HG03139 (cell line): ENCODE measurements around the gene TNFAIP3.
"Not testable (repeated sequence)": the region's sequence is repeated elsewhere in the genome, so short reads cannot be mapped to it uniquely, and the experiment has no call there.

Experiments used
- ATAC-seq: cut with Tn5 transposase; IDR thresholded peaks from one replicate; pipeline ENCODE4 v1.9.1; 2021; ENCODE audit not compliant: unreplicated experiment

The TNFAIP3 gene

GRCh38 chr6:137878029-137878428 is 11.0 kb downstream of the TNFAIP3 start:
- ATAC-seq, result no peak

DNA sequence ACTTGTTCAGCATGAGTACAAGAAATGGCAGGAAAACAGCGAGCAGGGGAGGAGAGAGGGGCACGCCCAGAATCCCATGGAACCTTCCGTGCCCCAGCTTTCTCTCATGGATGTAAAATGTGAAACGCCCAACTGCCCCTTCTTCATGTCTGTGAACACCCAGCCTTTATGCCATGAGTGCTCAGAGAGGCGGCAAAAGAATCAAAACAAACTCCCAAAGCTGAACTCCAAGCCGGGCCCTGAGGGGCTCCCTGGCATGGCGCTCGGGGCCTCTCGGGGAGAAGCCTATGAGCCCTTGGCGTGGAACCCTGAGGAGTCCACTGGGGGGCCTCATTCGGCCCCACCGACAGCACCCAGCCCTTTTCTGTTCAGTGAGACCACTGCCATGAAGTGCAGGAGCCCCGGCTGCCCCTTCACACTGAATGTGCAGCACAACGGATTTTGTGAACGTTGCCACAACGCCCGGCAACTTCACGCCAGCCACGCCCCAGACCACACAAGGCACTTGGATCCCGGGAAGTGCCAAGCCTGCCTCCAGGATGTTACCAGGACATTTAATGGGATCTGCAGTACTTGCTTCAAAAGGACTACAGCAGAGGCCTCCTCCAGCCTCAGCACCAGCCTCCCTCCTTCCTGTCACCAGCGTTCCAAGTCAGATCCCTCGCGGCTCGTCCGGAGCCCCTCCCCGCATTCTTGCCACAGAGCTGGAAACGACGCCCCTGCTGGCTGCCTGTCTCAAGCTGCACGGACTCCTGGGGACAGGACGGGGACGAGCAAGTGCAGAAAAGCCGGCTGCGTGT is 11.6 kb downstream of the TNFAIP3 start:
- no peak for ATAC-seq

GRCh38 chr6:137879299-137879698 is 12.2 kb downstream of the TNFAIP3 start:
- no peak for ATAC-seq

DNA sequence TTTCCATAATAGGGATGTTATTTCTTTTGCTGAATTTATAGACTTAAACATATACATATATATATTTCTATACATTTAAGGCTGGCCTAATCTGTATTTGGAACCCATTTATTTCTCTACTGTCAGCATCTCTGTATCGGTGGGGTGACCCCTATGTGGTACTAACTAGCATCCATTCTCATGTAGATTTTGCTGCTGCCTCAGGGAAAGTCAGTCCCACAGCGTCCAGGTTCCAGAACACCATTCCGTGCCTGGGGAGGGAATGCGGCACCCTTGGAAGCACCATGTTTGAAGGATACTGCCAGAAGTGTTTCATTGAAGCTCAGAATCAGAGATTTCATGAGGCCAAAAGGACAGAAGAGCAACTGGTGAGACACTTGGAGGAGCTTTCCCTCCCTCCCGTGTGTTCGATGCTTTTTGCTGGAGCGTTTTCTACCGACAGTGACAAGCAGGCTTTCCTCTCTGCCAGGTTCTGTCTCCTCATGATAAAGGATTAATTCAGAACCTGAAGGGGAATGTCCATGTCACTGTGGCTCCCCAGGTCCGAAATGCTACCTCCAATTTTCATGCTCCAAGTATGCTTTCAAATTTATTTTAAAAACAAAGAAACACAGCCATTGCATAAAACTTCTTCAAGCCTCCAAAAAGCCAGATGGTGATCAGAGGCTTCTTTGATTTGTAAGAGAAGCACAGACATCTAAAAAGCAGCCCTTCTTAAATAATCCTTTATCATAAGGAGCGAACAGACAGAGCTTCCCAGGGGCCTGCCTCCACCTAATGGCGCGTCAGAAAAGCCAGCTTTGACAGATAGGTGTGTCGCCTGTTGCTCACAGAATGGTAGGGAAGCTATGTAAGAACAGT is 13.1 kb downstream of the TNFAIP3 start:
- ATAC-seq, result no peak

DNA sequence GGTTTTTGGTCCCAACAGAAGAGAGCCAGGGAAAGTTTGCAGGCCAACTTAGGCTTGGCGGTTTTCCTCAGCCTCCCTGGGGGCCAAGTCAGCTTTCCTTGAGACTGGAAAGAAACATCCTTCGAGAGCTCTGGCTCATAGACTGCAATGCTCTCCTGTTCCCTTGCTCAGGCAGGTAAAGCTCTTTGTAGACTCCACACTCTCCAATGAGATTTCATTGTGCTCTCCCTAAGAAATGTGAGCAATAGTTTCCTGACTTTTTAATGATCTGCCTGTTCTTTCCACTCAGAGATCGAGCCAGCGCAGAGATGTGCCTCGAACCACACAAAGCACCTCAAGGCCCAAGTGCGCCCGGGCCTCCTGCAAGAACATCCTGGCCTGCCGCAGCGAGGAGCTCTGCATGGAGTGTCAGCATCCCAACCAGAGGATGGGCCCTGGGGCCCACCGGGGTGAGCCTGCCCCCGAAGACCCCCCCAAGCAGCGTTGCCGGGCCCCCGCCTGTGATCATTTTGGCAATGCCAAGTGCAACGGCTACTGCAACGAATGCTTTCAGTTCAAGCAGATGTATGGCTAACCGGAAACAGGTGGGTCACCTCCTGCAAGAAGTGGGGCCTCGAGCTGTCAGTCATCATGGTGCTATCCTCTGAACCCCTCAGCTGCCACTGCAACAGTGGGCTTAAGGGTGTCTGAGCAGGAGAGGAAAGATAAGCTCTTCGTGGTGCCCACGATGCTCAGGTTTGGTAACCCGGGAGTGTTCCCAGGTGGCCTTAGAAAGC is 13.9 kb downstream of the TNFAIP3 start:
- no peak for ATAC-seq

GRCh38 chr6:137881522-137881886 is 14.4 kb downstream of the TNFAIP3 start:
- ATAC-seq, result no peak

- no peak for ATAC-seq
Measured at GRCh38 chr6:137882225-137882961, 15.3 kb downstream of the TNFAIP3 start.

DNA sequence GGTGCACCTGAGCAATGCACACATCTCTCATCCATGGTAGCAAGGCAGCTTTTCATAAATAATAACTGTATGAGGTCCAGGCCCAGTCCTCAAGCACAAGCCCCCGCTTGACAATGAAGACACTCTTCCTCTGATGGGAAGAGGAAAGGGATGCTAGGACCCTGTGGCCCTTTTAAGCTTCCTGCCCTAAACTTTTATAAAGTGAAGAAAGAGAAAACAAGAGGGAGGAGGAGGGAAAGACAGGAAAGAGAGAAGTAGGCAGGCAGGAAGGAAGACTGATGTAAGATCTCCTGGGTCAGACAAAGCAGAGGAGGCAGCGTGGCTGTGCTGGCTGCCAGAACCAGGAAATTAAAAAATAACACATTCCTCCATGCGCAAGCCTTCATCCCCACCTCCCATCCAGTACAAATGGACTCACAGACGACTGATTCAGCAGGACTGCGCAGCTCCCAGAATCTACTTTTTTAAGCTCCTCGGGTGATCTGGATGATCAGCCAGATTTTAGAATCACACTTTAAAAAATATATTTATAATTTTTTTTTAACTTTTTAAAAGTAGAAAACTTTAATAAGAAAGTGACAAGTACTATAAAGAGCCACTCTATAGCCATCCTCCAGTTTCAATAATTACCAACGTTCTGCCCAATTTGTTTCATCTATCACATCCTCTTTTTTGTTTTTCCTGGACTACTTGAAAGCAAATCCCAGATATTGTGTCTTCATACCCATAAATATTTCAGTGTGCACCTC is 16.5 kb downstream of the TNFAIP3 start:
- no peak for ATAC-seq

DNA sequence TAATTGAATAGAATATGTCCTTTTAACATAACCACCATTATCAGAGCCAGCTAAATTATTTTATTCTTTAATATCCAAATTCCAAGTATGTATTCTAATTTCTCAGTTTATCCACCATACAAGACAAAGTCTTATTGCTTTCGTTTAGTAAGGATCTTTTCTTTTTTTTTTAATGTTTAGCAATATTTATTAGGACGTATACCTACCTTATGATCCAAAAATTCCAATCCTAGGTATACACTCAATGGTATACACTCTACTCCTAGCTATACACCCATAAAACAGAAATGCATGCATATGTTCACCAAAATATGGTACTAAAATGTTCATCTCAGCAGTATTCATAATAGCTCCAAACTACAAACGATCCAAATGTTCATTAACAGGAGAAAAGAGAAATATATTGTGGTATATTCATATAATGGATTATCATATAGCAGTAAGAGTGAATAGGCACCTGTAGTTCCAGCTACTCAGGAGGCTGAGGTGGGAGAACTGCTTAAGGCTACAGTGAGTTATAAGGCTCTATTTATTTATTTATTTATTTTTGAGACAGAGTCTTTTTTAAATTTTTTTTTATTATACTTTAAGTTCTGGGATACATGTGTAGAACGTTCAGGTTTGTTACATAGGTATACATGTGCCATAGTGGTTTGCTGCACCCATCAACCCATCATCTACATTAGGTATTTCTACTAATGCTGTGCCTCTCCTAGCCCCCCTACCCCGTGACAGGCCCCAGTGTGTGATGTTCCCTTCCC is 17.3 kb downstream of the TNFAIP3 start:
- ATAC-seq, result no peak

DNA sequence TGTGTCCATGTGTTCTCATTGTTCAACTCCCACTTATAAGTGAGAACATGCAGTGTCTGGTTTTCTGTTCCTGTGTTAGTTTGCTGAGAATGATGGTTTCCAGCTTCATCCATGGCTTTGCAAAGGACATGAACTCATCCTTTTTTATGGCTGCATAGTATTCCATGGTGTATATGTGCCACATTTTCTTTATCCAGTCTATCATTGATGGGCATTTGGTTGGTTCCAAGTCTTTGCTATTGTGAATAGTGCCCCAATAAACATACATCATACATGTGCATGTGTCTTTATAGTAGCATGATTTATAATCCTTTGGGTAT is 17.8 kb downstream of the TNFAIP3 start:
- ATAC-seq, result not testable (repeated sequence)

DNA sequence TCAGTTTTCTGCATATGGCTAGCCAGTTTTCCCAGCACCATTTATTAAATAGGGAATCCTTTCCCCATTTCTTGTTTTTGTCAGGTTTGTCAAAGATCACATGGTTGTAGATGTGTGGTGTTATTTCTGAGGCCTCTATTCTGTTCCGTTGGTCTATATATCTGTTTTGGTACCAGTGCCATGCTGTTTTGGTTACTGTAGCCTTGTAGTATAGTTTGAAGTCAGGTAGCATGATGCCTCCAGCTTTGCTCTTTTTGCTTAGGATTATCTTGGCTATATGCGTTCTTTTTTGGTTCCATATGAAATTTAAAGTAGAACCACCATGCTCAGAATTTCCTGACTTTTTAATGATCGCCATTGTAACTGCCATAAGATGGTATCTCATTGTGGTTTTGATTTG is 19.2 kb downstream of the TNFAIP3 start:
- not testable (repeated sequence) for ATAC-seq

- ATAC-seq, result no peak
Measured at GRCh38 chr6:137890983-137891537, 24.0 kb downstream of the TNFAIP3 start.

- ATAC-seq, result no peak
Measured at GRCh38 chr6:137892271-137892708, 25.2 kb downstream of the TNFAIP3 start.

- no peak for ATAC-seq
Measured at GRCh38 chr6:137893181-137893580, 26.1 kb downstream of the TNFAIP3 start.

- ATAC-seq, result no peak
Measured at GRCh38 chr6:137893726-137894125, 26.7 kb downstream of the TNFAIP3 start.

DNA sequence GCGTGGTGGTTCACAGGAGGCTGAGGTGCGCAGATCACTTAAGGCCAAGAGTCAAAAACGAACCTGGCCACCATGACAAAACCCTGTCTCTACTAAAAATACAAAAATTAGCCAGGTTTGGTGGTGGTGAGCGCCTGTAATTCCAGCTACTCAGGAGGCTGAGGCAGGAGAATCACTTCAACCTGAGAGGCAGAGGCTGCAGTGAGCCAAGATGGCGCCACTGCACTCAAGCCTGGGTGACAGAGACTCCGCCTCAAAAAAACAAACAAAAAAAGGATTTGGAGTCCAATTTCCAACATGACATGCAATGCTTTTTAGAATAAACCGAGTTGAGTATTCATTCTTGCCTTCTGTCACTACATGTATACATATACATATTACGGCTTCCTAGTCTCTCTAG is 27.3 kb downstream of the TNFAIP3 start:
- ATAC-seq, result not testable (repeated sequence)

DNA sequence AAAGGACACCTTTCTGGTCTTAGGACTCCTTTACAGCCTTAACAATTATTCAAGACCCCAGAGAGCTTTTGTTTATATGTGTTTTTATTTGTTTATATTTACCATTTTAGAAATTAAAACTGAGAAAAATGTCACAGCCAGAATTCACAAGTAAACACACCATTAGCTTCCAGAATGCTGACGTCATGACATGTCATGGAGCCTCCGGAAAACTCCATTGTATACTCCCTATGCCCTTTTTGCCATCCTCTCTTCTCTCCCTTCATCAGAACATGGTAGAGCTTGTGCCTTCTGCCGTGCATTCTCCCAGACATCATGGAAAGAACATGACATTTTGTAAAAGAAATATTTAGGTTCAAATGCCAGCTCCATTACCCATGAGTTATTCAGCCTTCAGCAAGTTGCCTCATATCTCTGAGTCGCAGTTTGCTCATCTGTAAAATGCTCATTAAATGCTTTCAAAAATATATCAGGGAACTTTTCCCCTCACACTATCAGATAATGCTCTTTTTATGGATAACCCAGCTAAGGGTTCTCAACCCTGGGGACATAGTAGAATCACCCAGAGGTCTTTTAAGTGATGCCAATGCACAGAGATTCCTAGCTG is 27.8 kb downstream of the TNFAIP3 start:
- no peak for ATAC-seq

- no peak for ATAC-seq
Measured at GRCh38 chr6:137896647-137897046, 29.6 kb downstream of the TNFAIP3 start.

- ATAC-seq, result no peak
Measured at GRCh38 chr6:137900815-137901214, 33.8 kb downstream of the TNFAIP3 start.
